Measurements from ENCODE around the gene CD81.

CD81 gene

GRCh38 chr11:2441171-2441570 lies 64.1 kb downstream of the CD81 start:
- DNase-seq: no peak

DNA sequence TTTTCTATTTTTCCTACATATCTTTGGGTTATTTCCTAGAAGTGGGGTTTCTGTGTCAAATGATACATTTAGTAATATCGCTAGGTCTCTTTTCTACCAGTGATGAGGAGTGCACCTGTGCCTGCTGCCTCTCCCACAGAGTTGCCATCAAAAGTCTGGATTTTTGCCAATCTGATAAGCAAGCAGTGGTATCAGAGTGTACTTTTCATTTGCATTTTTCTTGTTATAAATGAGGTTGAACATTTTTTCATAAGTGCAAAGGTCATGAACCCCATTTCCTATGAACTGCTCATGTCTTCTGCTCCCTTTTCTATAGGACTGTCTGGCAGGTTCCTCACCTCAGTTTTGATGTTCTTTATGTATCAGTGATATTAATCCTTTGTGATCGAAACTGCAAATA lies 65.5 kb downstream of the CD81 start:
- no peak for DNase-seq

DNA sequence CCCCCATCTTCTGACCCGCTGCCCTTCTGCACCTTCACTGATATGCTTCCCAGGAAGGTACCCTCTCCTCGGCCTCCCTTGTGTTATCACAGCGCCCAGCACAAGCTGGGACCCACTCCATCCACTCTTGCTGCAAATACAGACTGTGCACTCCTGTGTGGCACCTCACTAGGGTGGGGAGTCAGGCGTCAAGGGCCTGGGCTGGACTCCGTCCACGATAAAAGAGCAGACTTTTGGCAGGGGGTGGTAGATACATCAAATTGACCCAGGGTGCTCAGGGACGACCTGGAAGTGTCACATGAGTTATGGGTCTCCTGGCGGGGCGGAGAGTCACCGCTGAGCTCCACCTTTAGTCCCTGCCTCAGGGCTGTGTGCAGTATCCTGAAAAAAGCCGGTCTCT lies 66.3 kb downstream of the CD81 start:
- no peak for DNase-seq

- no peak for DNase-seq
These were observed 67.0 kb downstream of the CD81 start, which contains the start of gene TRPM5 for GRCh38 chr11:2443881-2444820. Gene TRPM5 (minus strand): TSS chr11:2444514. CDS start chr11:2423036, 21,478 bp downstream.

GRCh38 chr11:2444821-2445745 lies 68.0 kb downstream of the CD81 start, which contains the start of gene KCNQ1:
Gene KCNQ1 (plus strand): TSS chr11:2445008. CDS start chr11:2445099, 91 bp downstream.
- DNase-seq: no peak

DNA sequence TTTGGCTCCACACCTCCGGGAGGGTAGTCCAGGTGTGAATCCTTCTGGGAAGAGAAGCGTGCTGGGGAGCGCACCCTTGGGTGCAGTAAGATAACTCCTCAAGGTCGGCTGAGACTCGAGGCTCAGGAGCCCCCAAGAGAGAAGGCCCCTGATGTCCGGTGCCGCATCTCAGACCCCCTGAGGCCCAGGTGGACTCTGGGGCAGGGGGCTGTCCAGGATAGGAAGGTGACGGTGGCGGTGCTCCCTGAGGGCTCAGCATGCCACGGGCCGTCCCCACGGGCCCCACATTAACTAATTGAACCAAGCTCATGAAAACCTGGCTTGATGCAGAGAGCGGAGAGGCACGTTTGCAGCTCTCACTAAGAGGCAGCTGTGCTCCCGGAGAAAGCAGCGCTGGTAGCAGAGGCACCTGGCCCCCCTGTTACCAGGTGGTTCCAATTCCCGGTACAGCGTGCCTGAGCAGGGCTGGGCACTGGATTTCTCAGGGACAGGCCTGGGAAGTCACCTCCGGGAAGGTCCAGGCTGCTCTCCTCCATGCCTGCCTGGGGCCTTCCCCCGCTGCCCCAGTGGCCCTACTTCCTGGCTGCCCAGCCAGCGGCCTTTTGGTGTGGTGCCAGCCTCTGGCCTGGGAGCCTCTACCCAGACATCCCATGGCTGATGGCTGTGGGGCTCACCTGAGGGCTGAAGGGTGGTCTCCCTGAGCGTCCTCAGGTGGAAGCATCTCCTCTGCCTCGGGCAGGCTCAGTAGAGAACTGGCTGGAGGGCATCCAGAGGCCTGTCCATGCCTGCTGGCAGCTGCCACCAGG lies 68.8 kb downstream of the CD81 start:
- DNase-seq: no peak

DNA sequence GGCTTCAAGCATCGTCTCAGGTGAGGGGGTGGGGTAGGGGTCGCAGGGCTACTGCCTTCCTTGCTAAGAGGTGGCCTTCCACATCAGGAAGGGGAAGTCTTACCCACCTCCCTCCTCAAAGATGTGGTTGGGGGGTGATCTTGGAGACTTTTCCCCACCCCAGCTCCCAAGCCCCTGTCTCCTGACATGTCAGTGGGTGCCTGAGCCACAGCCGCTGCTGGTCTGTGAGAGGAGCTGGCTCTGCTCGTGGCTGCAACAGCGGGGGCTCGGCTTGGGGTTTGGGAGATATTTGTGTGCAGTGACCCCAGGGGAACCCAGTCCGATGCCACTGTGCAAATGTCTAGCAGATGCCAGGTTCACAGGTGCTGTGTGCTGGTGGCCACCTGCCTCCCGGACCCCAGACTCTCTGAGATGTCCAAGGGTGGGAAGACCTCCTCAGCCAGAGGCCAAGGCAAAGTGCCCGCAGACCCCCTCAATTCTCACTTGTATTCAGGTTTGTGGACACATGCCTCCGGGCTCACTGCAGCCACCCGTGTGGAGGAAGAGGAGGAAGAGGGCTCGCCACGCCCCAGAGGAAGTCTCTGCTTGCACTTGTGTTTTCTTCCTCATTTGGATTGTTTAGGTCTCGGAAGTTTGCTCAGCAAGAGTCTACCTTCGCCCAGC lies 69.6 kb downstream of the CD81 start:
- DNase-seq: no peak

Data from cortex of kidney (tissue), 1 donor.